H1 (cell line): ENCODE measurements around the gene CCNG2. TPM values are rescaled to one million over a fixed set of nuclear protein-coding genes. Genes with fewer than 3 reads are reported as not detected.

Experiments used
- CTCF ChIA-PET: fragments of 300-600 bp; sonication (Branson Sonifier 250); formaldehyde crosslinking; loops from one replicate; lab custom pipeline; 2021; ENCODE audit not compliant: partially characterized antibody; lab: Charles Lee
- POLR2A ChIA-PET: fragments of 300-600 bp; sonication (Branson Sonifier 250); formaldehyde crosslinking; loops from one replicate; lab custom pipeline; 2021; ENCODE audit warnings: inconsistent platforms; ENCODE audit not compliant: partially characterized antibody; lab: Charles Lee
- DNase-seq, 2 experiments: peaks; one replicate each; pipeline versions ENCODE4 v3.0.0 to v3.0.0-alpha.2; 2010 to 2022; ENCODE audit warnings: low spot score in 2 of 2, low read depth in 1 of 2, mixed read lengths in 1 of 2
- FAIRE-seq: peaks from 2 replicates; lab custom pipeline; 2011; peaks lifted over from hg19 to GRCh38; lab: Jason Lieb, UNC
- H2AFZ ChIP-seq: 2 replicates; pipeline ENCODE4 v1.8.1; 2012; ENCODE audit warnings: low read length, inconsistent platforms
- H2AK5ac ChIP-seq: 2 replicates; pipeline ENCODE4 v1.6.1; 2013; ENCODE audit warnings: low read depth, low read length
- H2BK120ac ChIP-seq: replicated peaks from 2 replicates; pipeline ENCODE3; 2013; ENCODE audit warnings: low read depth, low read length, inconsistent platforms
- H2BK12ac ChIP-seq: 2 replicates; pipeline ENCODE4 v1.6.1; 2013; ENCODE audit warnings: low read depth, low read length
- H2BK15ac ChIP-seq: 2 replicates; pipeline ENCODE4 v1.6.1; 2013; ENCODE audit warnings: low read length
- H2BK20ac ChIP-seq: 2 replicates; pipeline ENCODE4 v1.6.1; 2013; ENCODE audit warnings: low read length
- H2BK5ac ChIP-seq: 2 replicates; pipeline ENCODE4 v1.6.1; 2013; ENCODE audit warnings: low read depth, low read length
- H3K14ac ChIP-seq: 2 replicates; pipeline ENCODE4 v1.6.1; 2013; ENCODE audit warnings: inconsistent platforms; ENCODE audit not compliant: insufficient read length
- H3K18ac ChIP-seq: 2 replicates; pipeline ENCODE4 v1.6.1; 2013; ENCODE audit warnings: low read length; ENCODE audit errors: extremely low read depth
- H3K23ac ChIP-seq: 2 replicates; pipeline ENCODE4 v1.6.1; 2013; ENCODE audit warnings: inconsistent platforms; ENCODE audit not compliant: insufficient read length
- H3K23me2 ChIP-seq: 2 replicates; pipeline ENCODE4 v1.6.1; 2013; ENCODE audit warnings: low read depth, low read length
- H3K27ac ChIP-seq: 2 replicates; pipeline ENCODE4 v1.6.1; 2011; ENCODE audit warnings: low read depth, low read length, inconsistent platforms
- H3K27me3 ChIP-seq, 4 experiments: replicated peaks in 1 of 4; 1 replicate in 1 of 4; 2 replicates in 3 of 4; pipeline versions ENCODE4 v1.6.1 to v1.8.1; 2011 to 2013; ENCODE audit warnings: low read length in 3 of 4, mild to moderate bottlenecking in 3 of 4, inconsistent platforms in 2 of 4, mixed read lengths in 2 of 4, moderate library complexity in 1 of 4; ENCODE audit not compliant: control insufficient read depth in 3 of 4, insufficient read depth in 3 of 4; ENCODE audit errors: extremely low read depth in 1 of 4
- H3K36me3 ChIP-seq, 4 experiments: 2 replicates each; pipeline versions ENCODE4 v1.6.1 to v1.8.1; 2011 to 2013; ENCODE audit warnings: mild to moderate bottlenecking in 4 of 4, low read length in 3 of 4, moderate library complexity in 2 of 4, control low read depth in 1 of 4, inconsistent platforms in 1 of 4; ENCODE audit not compliant: insufficient read depth in 4 of 4, control insufficient read depth in 2 of 4
- H3K4ac ChIP-seq: replicated peaks from 2 replicates; pipeline ENCODE3; 2013; ENCODE audit warnings: low read length, low read depth, mixed read lengths, inconsistent platforms; ENCODE audit not compliant: insufficient read length
- H3K4me1 ChIP-seq, 4 experiments: replicated peaks in 1 of 4; 1 replicate in 1 of 4; 2 replicates in 3 of 4; pipeline versions ENCODE4 v1.6.1 to v1.8.1; 2011 to 2013; ENCODE audit warnings: low read length in 3 of 4, inconsistent platforms in 2 of 4, mixed read lengths in 1 of 4; ENCODE audit not compliant: insufficient read depth in 4 of 4, control insufficient read depth in 3 of 4
- H3K4me2 ChIP-seq, 2 experiments: 2 replicates each; pipeline versions ENCODE4 v1.6.1 to v1.8.1; 2011 to 2013; ENCODE audit warnings: low read depth in 2 of 2, low read length in 2 of 2, control low read depth in 1 of 2, inconsistent platforms in 1 of 2, mild to moderate bottlenecking in 1 of 2; ENCODE audit not compliant: insufficient read depth in 1 of 2
- H3K4me3 ChIP-seq, 4 experiments: fragments of 200-600, 300-600 bp in 1 of 4; sonication (generic), shearing (Covaris generic), sonication (Bioruptor Twin) in 1 of 4; 2 replicates each; pipeline versions ENCODE4 v1.5.1 to v1.8.1; 2011 to 2016; ENCODE audit warnings: low read length in 4 of 4, low read depth in 3 of 4, control low read depth in 2 of 4, inconsistent platforms in 2 of 4, mild to moderate bottlenecking in 2 of 4, mixed read lengths in 1 of 4, moderate library complexity in 1 of 4; ENCODE audit not compliant: insufficient read depth in 2 of 4; ENCODE audit errors: extremely low read depth in 1 of 4
- H3K56ac ChIP-seq: replicated peaks from 2 replicates; pipeline ENCODE3; 2013; ENCODE audit warnings: low read depth, mild to moderate bottlenecking, mixed read lengths, low read length, inconsistent platforms; ENCODE audit not compliant: insufficient read length
- H3K79me1 ChIP-seq: 2 replicates; pipeline ENCODE4 v1.6.1; 2013; ENCODE audit warnings: low read depth, low read length, control low read depth
- H3K79me2 ChIP-seq, 2 experiments: 2 replicates each; pipeline versions ENCODE4 v1.6.1 to v1.8.1; 2012 to 2013; ENCODE audit warnings: low read length in 2 of 2, mild to moderate bottlenecking in 2 of 2, inconsistent platforms in 1 of 2; ENCODE audit not compliant: insufficient read depth in 2 of 2, control insufficient read depth in 1 of 2
- H3K9ac ChIP-seq, 4 experiments: replicated peaks in 1 of 4; 1 replicate in 1 of 4; 2 replicates in 3 of 4; pipeline versions ENCODE4 v1.6.1 to v1.8.1; 2011 to 2013; ENCODE audit warnings: low read depth in 3 of 4, low read length in 3 of 4, control low read depth in 2 of 4, mild to moderate bottlenecking in 2 of 4, moderate library complexity in 2 of 4, inconsistent platforms in 1 of 4; ENCODE audit errors: extremely low read depth in 1 of 4
- H3K9me3 ChIP-seq, 2 experiments: 2 replicates each; pipeline versions ENCODE4 v1.6.1 to v1.8.1; 2012 to 2013; ENCODE audit warnings: mild to moderate bottlenecking in 2 of 2, moderate library complexity in 2 of 2, control low read depth in 1 of 2, inconsistent platforms in 1 of 2, low read depth in 1 of 2, low read length in 1 of 2, mixed read lengths in 1 of 2; ENCODE audit not compliant: insufficient read depth in 2 of 2
- H4K20me1 ChIP-seq, 2 experiments: replicated peaks in 1 of 2; 2 replicates each; pipeline versions ENCODE3 to v1.8.1; 2011 to 2013; ENCODE audit warnings: inconsistent platforms in 2 of 2, low read length in 2 of 2, mild to moderate bottlenecking in 1 of 2; ENCODE audit not compliant: insufficient read depth in 2 of 2, control insufficient read depth in 1 of 2
- H4K5ac ChIP-seq: 2 replicates; pipeline ENCODE4 v1.6.1; 2013; ENCODE audit warnings: low read length, low read depth, mixed read lengths, inconsistent platforms; ENCODE audit not compliant: insufficient read length
- H4K8ac ChIP-seq: 2 replicates; pipeline ENCODE4 v1.8.0; 2013; ENCODE audit warnings: mild to moderate bottlenecking, moderate library complexity, low read length, inconsistent platforms; ENCODE audit not compliant: insufficient read depth; ENCODE audit errors: extremely low read depth
- H4K91ac ChIP-seq: replicated peaks from 2 replicates; pipeline ENCODE3; 2013; ENCODE audit warnings: low read length, mixed read lengths, inconsistent platforms; ENCODE audit not compliant: insufficient read length
- CEBPB ChIP-seq: IDR thresholded peaks from 2 replicates; pipeline ENCODE4 v1.6.1; 2012; ENCODE audit warnings: low read depth, low read length
- E2F6 ChIP-seq: IDR thresholded peaks from 2 replicates; pipeline ENCODE4 v1.6.1; 2012; ENCODE audit warnings: inconsistent platforms
- TAF1 ChIP-seq: IDR thresholded peaks from 2 replicates; pipeline ENCODE4 v1.6.1; 2011; ENCODE audit warnings: mild to moderate bottlenecking, low read depth, low read length
- WGBS, 2 experiments: shearing (Covaris generic) in 1 of 2; methylation state at CpG; one replicate each; pipeline versions ENCODE4 v1.1.6 to v1.1.7; 2013 to 2015; ENCODE audit warnings: low lambda C conversion rate in 2 of 2, mixed read lengths in 2 of 2, inconsistent platforms in 1 of 2, low coverage in 1 of 2, missing lambda C conversion rate in 1 of 2; ENCODE audit not compliant: insufficient replicate concordance in 2 of 2, insufficient coverage in 1 of 2, insufficient read length in 1 of 2; ENCODE audit errors: extremely low coverage in 1 of 2, missing lambda C conversion rate in 1 of 2; 5-methylcytosine and 5-hydroxymethylcytosine counted together
- polyA plus RNA-seq, 7 experiments: library from polyadenylated mRNA; depleted of rRNA in 3 of 7; stranded (reverse) in 5 of 7; unstranded in 2 of 7; fragments of >200 nt in 5 of 7; fragments of 200-250 nt in 2 of 7; gene quantifications; 1 replicate in 5 of 7; 2 replicates in 1 of 7; 4 replicates in 1 of 7; pipeline versions ENCODE4 v1.2.1 to v1.2.3, GENCODE V29; 2011 to 2013; ENCODE audit warnings: missing spikeins in 2 of 7, mixed read lengths in 2 of 7
- total RNA-seq: library from RNA; stranded (reverse); fragmentation: NEBNext Ultra II Directional; extraction: Animal tissue kit (Norgen Biotek cat#: 25700); gene quantifications from 2 replicates; pipeline ENCODE4 v1.2.1, GENCODE V29; 2021

Gene CCNG2
- total and polyA plus RNA-seq, 2 of the 8 experiments (the other 6 are each of a cell fraction or from before 2014, with no cell fraction given), result 3.5 to 13.9 TPM

- Histone ChIP-seq H2AFZ (no peak overlapping the region), H2BK5ac (no peak overlapping the region), H3K4ac (no peak overlapping the region), H3K23me2 (no peaks in the 10 kb centered on the region), H3K79me2 (no peaks in the 10 kb centered on the region), H3K27ac (no peak overlapping the region), H4K8ac (no peak overlapping the region; the same call in 1 of the 2 replicates), H3K36me3 (no peaks in the 10 kb centered on the region), H4K5ac (no peak overlapping the region), H3K18ac (no peak overlapping the region), H3K23ac (no peak overlapping the region), H4K91ac (no peak overlapping the region), H2BK120ac (no peak overlapping the region), H3K9ac (no peak overlapping the region), H3K27me3 (peaks cover 12 to 25% (median 22%) of the 10 kb centered on the region in 4 experiments), H2AK5ac (no peak overlapping the region), H2BK15ac (no peak overlapping the region), H3K56ac (no peak overlapping the region), H3K4me2 (no peak overlapping the region; a peak in 1 of 4 replicates), H3K9me3 (no peaks in the 10 kb centered on the region), H3K79me1 (no peaks in the 10 kb centered on the region), H2BK20ac (no peak overlapping the region)
- POLR2A ChIA-PET, result interaction anchor here (0.6 to 4.2 kb wide), 2 partner anchors 20 to 129 kb away, joined by 3 to 16 read pairs; partner anchors contain the start of gene CCNG2
- 79% methylated on average over 6 of the region's 6 CpGs; no CpG with 5 or more reads in 1 of the 2 experiments for WGBS, 2 experiments
- DNase-seq (no peak), FAIRE-seq (no peak)
- CTCF ChIA-PET, result interaction anchor here (1.0 to 6.6 kb wide), 10 partner anchors 11 to 132 kb away, joined by 3 to 59 read pairs (median 5); no protein-coding TSS in a partner anchor
- no peak for TF ChIP-seq CEBPB
- no peak for TF ChIP-seq E2F6
- 0 out of 2 replicates have a peak, but pooled peaks have one; percentile 4 for TF ChIP-seq TAF1
- TF ChIP-seq, all 59 proteins: peak for 1
- H2BK12ac ChIP-seq, result no peak overlapping the region
- no peaks in the 10 kb centered on the region for H4K20me1 ChIP-seq
- no peak overlapping the region for H3K4me3 ChIP-seq
- H3K4me1 ChIP-seq, result peaks cover 0 to 10% (median 4%) of the 10 kb centered on the region in 4 experiments; a peak in 4 of 7 replicates
- H3K14ac ChIP-seq, result no peak overlapping the region
Observed at GRCh38 chr4:77176640-77177039, 19.6 kb downstream of the CCNG2 start.
